Right atrium auricular region (tissue), 2 donors: ENCODE data around the gene KLHL25. TPM values are rescaled to one million over a fixed set of nuclear protein-coding genes. Genes with fewer than 3 reads are reported as not detected.
A peak's percentile ranks its signal among the peaks of the same experiment; 100 is the strongest.
"Not testable (repeated sequence)": the region's sequence is repeated elsewhere in the genome, so short reads cannot be mapped to it uniquely, and the experiment has no call there.

Experiments used
- DNase-seq: peaks from one replicate; pipeline ENCODE4 v3.0.0-alpha.2; 2019; ENCODE audit warnings: low spot score
- H3K27ac ChIP-seq, 2 donors: fragments of 200-600 bp; sonication (generic); 1 replicate in 1 of 2; 2 replicates in 1 of 2; pipeline ENCODE4 v1.5.1; 2016 to 2019
- H3K27me3 ChIP-seq, 2 donors: fragments of 200-600 bp; sonication (generic); one replicate each; pipeline versions ENCODE4 v1.5.1 to v1.6.0; 2017 to 2019
- H3K36me3 ChIP-seq: fragments of 200-600 bp; sonication (generic); one replicate; pipeline ENCODE4 v1.5.1; 2016
- H3K4me1 ChIP-seq, 2 donors: fragments of 200-600 bp; sonication (generic); one replicate each; pipeline versions ENCODE4 v1.5.1 to v1.6.0; 2017 to 2019
- H3K4me3 ChIP-seq, 2 donors: fragments of 200-600 bp; sonication (generic); 1 replicate in 1 of 2; 2 replicates in 1 of 2; pipeline ENCODE4 v1.5.1; 2017 to 2019; ENCODE audit warnings: mild to moderate bottlenecking in 1 of 2, moderate library complexity in 1 of 2
- H3K9me3 ChIP-seq, 2 donors: fragments of 200-600 bp; sonication (generic); one replicate each; pipeline ENCODE4 v1.5.1; 2019
- CTCF ChIP-seq, 2 donors: fragments of 200-600 bp; sonication (generic); IDR thresholded peaks; one replicate each; pipeline ENCODE4 v1.5.1; 2019; ENCODE audit warnings: antibody characterized with exemption in 2 of 2
- total RNA-seq, 2 donors: library from RNA; depleted of rRNA; stranded (reverse); fragments of >200 nt; gene quantifications; one replicate each; pipeline ENCODE4 v1.1.0, GENCODE V29; 2016

KLHL25 gene
- total RNA-seq, 2 donors from 2014 or later: 4.1 TPM

GRCh38 chr15:85837881-85838280 lies 43.2 kb upstream of the KLHL25 start:
- no peak for TF ChIP-seq CTCF (IDR thresholded peaks at IDR 0.05)
- Histone ChIP-seq H3K4me1 (peaks cover 0 to 10% of the 10 kb centered on the region in 2 donors), H3K27me3 (no peaks in the 10 kb centered on the region), H3K9me3 (no peaks in the 10 kb centered on the region), H3K27ac (no peak overlapping the region), H3K4me3 (no peak overlapping the region), H3K36me3 (no peaks in the 10 kb centered on the region)
- DNase-seq: no peak

DNA sequence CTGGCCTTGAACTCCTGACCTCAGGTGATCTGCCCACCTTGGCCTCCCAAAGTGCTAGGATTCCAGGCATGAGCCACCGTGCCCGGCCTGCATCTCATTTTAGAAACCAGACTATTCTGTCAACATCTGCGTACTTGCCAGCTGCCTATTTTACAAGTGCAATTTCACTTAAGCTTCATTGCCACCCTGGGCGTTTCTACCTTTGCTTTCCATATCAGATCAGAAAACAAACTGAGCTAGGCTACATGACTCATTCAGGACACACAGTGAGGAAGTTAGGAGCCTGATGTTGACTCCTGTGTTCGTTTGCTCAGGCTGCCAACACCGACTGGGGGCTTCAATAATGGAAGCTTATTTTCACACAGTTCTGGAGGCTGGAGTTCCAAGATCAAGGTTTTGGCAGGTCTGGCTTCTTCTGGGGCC lies 42.3 kb upstream of the KLHL25 start:
- H3K36me3 ChIP-seq: no peaks in the 10 kb centered on the region
- no peaks in the 10 kb centered on the region for H3K27me3 ChIP-seq
- H3K9me3 ChIP-seq: no peaks in the 10 kb centered on the region
- TF ChIP-seq CTCF (IDR thresholded peaks at IDR 0.05): no peak
- H3K4me1 ChIP-seq: peaks cover 0 to 10% of the 10 kb centered on the region in 2 donors
- no peak overlapping the region for H3K27ac ChIP-seq
- no peak for DNase-seq
- H3K4me3 ChIP-seq: no peak overlapping the region

- H3K27ac ChIP-seq: no peak overlapping the region
These were observed 39.9 kb upstream of the KLHL25 start for GRCh38 chr15:85834651-85835050.

DNA sequence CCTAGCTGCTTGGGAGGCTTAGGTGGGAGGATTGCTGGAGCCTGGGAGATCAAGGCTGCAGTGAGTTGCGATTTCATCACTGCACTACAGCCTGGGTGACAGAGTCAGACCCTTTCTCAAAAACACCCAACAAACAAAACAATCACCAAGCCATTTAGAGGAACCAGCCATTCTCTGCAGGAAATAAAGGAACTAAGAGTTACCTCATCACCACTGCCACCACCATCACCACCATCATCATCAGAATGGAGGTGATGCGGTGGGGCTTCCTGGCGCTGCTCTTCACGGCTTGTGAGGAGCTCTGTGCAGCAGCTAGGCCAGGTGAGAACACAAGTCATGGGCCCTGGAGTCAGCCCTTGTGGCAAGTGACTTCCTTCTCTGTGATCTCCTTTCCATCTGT lies 37.7 kb upstream of the KLHL25 start:
- no peaks in the 10 kb centered on the region for H3K27me3 ChIP-seq
- no peak for TF ChIP-seq CTCF (IDR thresholded peaks at IDR 0.05)
- no peak overlapping the region for H3K4me3 ChIP-seq
- H3K9me3 ChIP-seq: no peaks in the 10 kb centered on the region
- no peaks in the 10 kb centered on the region for H3K4me1 ChIP-seq
- H3K36me3 ChIP-seq: no peaks in the 10 kb centered on the region
- no peak overlapping the region for H3K27ac ChIP-seq
- DNase-seq: no peak

More at GRCh38 chr15:85834651-85835050, 39.9 kb upstream of the KLHL25 start:
- DNase-seq: no peak
- Histone ChIP-seq H3K36me3 (no peaks in the 10 kb centered on the region), H3K4me3 (no peak overlapping the region), H3K9me3 (no peaks in the 10 kb centered on the region), H3K27me3 (no peaks in the 10 kb centered on the region), H3K4me1 (no peaks in the 10 kb centered on the region)
- TF ChIP-seq CTCF (IDR thresholded peaks at IDR 0.05): no peak

- TF ChIP-seq CTCF (IDR thresholded peaks at IDR 0.05): peak; percentile 49 to 75
- Histone ChIP-seq H3K27me3 (no peaks in the 10 kb centered on the region), H3K9me3 (no peaks in the 10 kb centered on the region), H3K36me3 (no peaks in the 10 kb centered on the region), H3K4me3 (no peak overlapping the region), H3K27ac (no peak overlapping the region), H3K4me1 (no peaks in the 10 kb centered on the region)
- peak; percentile 75 for DNase-seq
These were observed 36.8 kb upstream of the KLHL25 start for GRCh38 chr15:85831415-85832113.

- not testable (repeated sequence) for H3K4me1 ChIP-seq, H3K36me3 ChIP-seq, H3K4me3 ChIP-seq, H3K27me3 ChIP-seq, DNase-seq, H3K9me3 ChIP-seq, H3K27ac ChIP-seq
These were observed 35.0 kb upstream of the KLHL25 start for GRCh38 chr15:85829754-85830153.
